DOHH2 (cell line): ENCODE data around the gene GRIN2C.

Experiments
- H3F3A ChIP-seq: fragments of 200-600 bp; sonication (generic), shearing (Covaris generic); 2 replicates; pipeline ENCODE4 v1.6.0; 2016; ENCODE audit warnings: antibody characterized with exemption, mild to moderate bottlenecking; ENCODE audit not compliant: control insufficient read depth, insufficient read depth
- H3K27ac ChIP-seq: fragments of 200-600 bp; sonication (generic); 2 replicates; pipeline ENCODE4 v1.5.1; 2014; ENCODE audit warnings: low read depth, mild to moderate bottlenecking, low read length, moderate library complexity
- H3K27me3 ChIP-seq: fragments of 200-600 bp; sonication (generic); 2 replicates; pipeline ENCODE4 v1.6.1; 2014; ENCODE audit warnings: mild to moderate bottlenecking, low read length, mixed read lengths; ENCODE audit not compliant: control insufficient read depth
- H3K36me3 ChIP-seq: fragments of 200-600 bp; sonication (generic); 2 replicates; pipeline ENCODE4 v1.6.1; 2014; ENCODE audit warnings: mild to moderate bottlenecking, low read length, moderate library complexity, mixed read lengths; ENCODE audit not compliant: control insufficient read depth
- H3K4me1 ChIP-seq: fragments of 200-600 bp; sonication (generic); 2 replicates; pipeline ENCODE4 v1.6.1; 2014; ENCODE audit warnings: mild to moderate bottlenecking, low read length, mixed read lengths; ENCODE audit not compliant: control insufficient read depth
- H3K4me2 ChIP-seq: fragments of 200-600 bp; sonication (generic); 2 replicates; pipeline ENCODE4 v1.6.0; 2014; ENCODE audit warnings: mild to moderate bottlenecking, low read length, moderate library complexity
- H3K4me3 ChIP-seq: fragments of 200-600 bp; sonication (generic); 2 replicates; pipeline ENCODE4 v1.5.1; 2014; ENCODE audit warnings: mild to moderate bottlenecking, low read length, mixed read lengths
- H3K79me2 ChIP-seq: fragments of 200-600 bp; sonication (generic); 2 replicates; pipeline ENCODE4 v1.6.1; 2014; ENCODE audit warnings: mild to moderate bottlenecking, low read length, mixed read lengths; ENCODE audit not compliant: control insufficient read depth
- H3K9me2 ChIP-seq: fragments of 200-600 bp; sonication (generic); replicated peaks from 2 replicates; pipeline ENCODE4 v1.6.1; 2014; ENCODE audit warnings: mild to moderate bottlenecking, low read length, mixed read lengths; ENCODE audit not compliant: control insufficient read depth
- H3K9me3 ChIP-seq: fragments of 200-600 bp; sonication (generic); 2 replicates; pipeline ENCODE4 v1.6.1; 2014; ENCODE audit warnings: antibody characterized with exemption, low read length, mixed read lengths; ENCODE audit not compliant: control insufficient read depth, insufficient read depth
- H4K20me1 ChIP-seq: fragments of 200-600 bp; sonication (generic); 2 replicates; pipeline ENCODE4 v1.6.0; 2014; ENCODE audit warnings: low read depth, mild to moderate bottlenecking, antibody characterized with exemption, low read length, moderate library complexity; ENCODE audit not compliant: control insufficient read depth, insufficient read depth
- EZH2phosphoT487 ChIP-seq: fragments of 200-600 bp; sonication (generic); IDR thresholded peaks from 2 replicates; pipeline ENCODE4 v1.6.1; 2017; ENCODE audit warnings: borderline replicate concordance, mild to moderate bottlenecking, antibody characterized with exemption, low read length, moderate library complexity, mixed read lengths
- TF ChIP-seq, protein P1 (sequence below): fragments of 200-600 bp; sonication (generic); IDR thresholded peaks from one replicate; pipeline ENCODE4 v1.5.1; 2014; ENCODE audit warnings: antibody characterized with exemption, mild to moderate bottlenecking, low read depth, low read length; ENCODE audit not compliant: poor library complexity, severe bottlenecking

GRIN2C gene

DNA sequence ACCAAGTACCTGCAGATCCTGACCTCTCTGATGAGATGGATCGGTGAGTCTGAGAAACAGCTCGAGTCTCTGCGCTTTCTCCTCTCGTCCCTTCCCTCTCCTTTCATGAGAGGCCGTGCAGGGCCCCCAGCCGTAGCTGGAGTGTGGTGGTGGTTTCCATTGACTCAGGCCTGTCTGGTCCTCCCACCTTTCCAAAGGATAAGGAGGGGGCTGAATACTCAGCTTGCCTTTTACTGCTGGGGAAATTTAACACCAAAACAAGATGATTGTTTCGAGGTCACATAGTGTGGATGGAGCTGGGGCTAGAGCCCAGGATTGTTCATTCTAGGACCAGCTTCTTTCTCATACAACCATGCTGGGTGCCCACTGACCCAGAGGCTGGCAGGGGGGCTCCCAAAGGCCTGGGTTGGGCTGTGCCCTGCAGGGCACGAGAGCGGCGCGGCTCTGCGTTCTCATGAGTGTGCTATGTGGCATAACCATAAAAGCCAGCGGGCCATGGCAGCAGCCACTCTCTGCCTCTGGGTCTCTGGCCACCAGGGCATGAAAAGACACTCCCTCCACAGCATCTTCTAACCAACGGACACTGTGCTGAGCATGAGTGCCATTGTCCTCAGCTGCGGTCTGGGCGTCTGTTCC lies 39.8 kb downstream of the GRIN2C start:
- no peaks in the 10 kb centered on the region for H3K36me3 ChIP-seq
- H4K20me1 ChIP-seq = no peaks in the 10 kb centered on the region; the same call in 1 of the 2 replicates
- no peaks in the 10 kb centered on the region for H3K9me3 ChIP-seq
- TF ChIP-seq, protein P1, sequence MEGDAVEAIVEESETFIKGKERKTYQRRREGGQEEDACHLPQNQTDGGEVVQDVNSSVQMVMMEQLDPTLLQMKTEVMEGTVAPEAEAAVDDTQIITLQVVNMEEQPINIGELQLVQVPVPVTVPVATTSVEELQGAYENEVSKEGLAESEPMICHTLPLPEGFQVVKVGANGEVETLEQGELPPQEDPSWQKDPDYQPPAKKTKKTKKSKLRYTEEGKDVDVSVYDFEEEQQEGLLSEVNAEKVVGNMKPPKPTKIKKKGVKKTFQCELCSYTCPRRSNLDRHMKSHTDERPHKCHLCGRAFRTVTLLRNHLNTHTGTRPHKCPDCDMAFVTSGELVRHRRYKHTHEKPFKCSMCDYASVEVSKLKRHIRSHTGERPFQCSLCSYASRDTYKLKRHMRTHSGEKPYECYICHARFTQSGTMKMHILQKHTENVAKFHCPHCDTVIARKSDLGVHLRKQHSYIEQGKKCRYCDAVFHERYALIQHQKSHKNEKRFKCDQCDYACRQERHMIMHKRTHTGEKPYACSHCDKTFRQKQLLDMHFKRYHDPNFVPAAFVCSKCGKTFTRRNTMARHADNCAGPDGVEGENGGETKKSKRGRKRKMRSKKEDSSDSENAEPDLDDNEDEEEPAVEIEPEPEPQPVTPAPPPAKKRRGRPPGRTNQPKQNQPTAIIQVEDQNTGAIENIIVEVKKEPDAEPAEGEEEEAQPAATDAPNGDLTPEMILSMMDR = no peak
- no peak for TF ChIP-seq EZH2phosphoT487
- no peaks in the 10 kb centered on the region for H3K9me2 ChIP-seq
- H3K79me2 ChIP-seq = no peaks in the 10 kb centered on the region
- H3F3A ChIP-seq = no peaks in the 10 kb centered on the region
- no peaks in the 10 kb centered on the region; the same call in 1 of the 2 replicates for H3K4me1 ChIP-seq
- H3K4me2 ChIP-seq = no peak overlapping the region
- no peaks in the 10 kb centered on the region for H3K27me3 ChIP-seq
- H3K27ac ChIP-seq = no peak overlapping the region
- H3K4me3 ChIP-seq = no peak overlapping the region

DNA sequence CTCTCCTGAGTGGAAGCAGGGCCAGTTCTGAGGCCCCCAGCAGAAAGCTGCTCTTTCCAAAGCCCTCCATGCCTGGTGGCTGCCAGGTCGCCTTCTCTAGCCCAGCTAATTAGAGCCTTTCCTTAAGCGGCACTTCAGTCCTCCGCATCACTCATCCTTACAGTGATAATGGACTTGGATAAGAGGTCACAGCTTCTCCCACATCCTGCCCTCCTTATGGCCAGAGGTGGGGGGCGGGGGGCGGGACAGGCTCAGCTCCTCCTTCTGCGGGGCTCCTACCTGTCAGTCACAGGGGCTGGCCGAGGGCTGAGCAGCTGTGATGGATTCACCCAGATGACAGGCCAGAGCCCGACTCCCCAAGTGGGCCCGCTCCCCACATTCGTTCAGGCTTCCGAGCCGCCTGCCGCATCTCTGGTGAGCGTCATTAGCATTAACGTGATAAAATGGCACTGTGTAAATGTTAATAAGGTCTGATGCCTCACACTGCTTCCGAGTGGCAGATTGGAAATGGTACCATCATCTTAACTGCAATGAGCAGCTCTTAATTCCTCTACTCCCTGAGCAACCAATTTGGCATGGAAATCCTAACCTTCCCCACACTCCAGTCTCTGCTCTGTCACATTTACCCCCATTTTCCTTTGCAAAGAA lies 41.3 kb downstream of the GRIN2C start:
- H3K4me1 ChIP-seq = no peaks in the 10 kb centered on the region; the same call in 1 of the 2 replicates
- no peak overlapping the region for H3K27ac ChIP-seq
- H3K9me2 ChIP-seq = no peaks in the 10 kb centered on the region
- H3K27me3 ChIP-seq = no peaks in the 10 kb centered on the region
- no peaks in the 10 kb centered on the region; the same call in 1 of the 2 replicates for H4K20me1 ChIP-seq
- no peaks in the 10 kb centered on the region for H3K79me2 ChIP-seq
- no peak overlapping the region for H3K4me2 ChIP-seq
- no peaks in the 10 kb centered on the region for H3K36me3 ChIP-seq
- H3F3A ChIP-seq = no peaks in the 10 kb centered on the region
- H3K4me3 ChIP-seq = no peak overlapping the region
- H3K9me3 ChIP-seq = no peaks in the 10 kb centered on the region
- TF ChIP-seq, protein P1 = no peak
- TF ChIP-seq EZH2phosphoT487 = no peak

DNA sequence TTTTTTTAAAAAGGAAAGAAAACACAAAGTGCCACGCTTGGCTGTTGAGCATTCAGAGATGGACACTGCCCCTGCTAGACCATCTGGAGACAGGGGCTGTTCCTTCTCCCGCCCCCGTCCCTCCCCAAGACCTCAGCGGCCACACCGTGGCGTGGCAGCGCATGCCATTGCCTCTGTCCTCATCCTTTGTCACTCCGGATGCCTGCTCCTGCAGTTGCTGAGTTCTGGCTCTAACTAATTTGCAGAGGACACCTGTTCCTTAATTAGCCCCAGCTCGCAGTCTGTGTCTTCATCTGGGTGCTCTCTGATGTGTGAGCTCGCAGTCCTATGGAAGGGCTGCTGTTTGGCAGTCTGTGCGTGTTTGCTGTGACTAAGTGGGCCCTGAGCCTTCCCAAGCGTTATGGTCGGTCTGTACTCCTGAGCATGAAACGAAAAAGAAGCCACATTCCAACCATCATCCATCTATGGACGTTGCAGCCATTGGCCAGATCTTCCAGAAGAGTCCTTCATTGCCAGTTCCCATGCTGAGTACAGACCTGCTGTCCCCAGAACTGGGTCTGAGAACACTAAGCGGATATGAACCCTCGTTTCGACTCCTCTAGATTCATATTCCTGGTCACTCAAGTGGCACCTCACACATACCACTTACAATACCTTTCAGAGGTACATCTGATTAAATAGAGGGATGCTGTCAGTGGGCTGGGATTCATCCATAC lies 42.6 kb downstream of the GRIN2C start:
- Histone ChIP-seq H3K9me2 (no peaks in the 10 kb centered on the region), H3K4me1 (no peaks in the 10 kb centered on the region; the same call in 1 of the 2 replicates), H3K9me3 (no peaks in the 10 kb centered on the region), H3K27me3 (no peaks in the 10 kb centered on the region), H3K4me2 (no peak overlapping the region), H3K4me3 (no peak overlapping the region), H3K36me3 (no peaks in the 10 kb centered on the region), H3K79me2 (no peaks in the 10 kb centered on the region), H4K20me1 (no peaks in the 10 kb centered on the region; the same call in 1 of the 2 replicates), H3K27ac (no peak overlapping the region), H3F3A (no peaks in the 10 kb centered on the region)
- TF ChIP-seq EZH2phosphoT487 = no peak
- TF ChIP-seq, protein P1 = no peak
